HG02852 (cell line): ENCODE data around the gene RCBTB2.
A peak's percentile ranks its signal among the peaks of the same experiment; 100 is the strongest.

ENCODE experiments used
- ATAC-seq: cut with Tn5 transposase; IDR thresholded peaks from one replicate; pipeline ENCODE4 v1.9.1; 2021; ENCODE audit warnings: mild to moderate bottlenecking, moderate library complexity; ENCODE audit not compliant: unreplicated experiment

The RCBTB2 gene

GRCh38 chr13:48496271-48497161 is 36.4 kb downstream of the RCBTB2 start:
- no peak for ATAC-seq

GRCh38 chr13:48494874-48495273 is 38.0 kb downstream of the RCBTB2 start:
- no peak for ATAC-seq

GRCh38 chr13:48493851-48494250 is 39.0 kb downstream of the RCBTB2 start:
- no peak for ATAC-seq

- no peak for ATAC-seq
These were observed 39.7 kb downstream of the RCBTB2 start for GRCh38 chr13:48493066-48493765.

GRCh38 chr13:48492470-48493065 is 40.3 kb downstream of the RCBTB2 start:
- peak; percentile 81 for ATAC-seq

DNA sequence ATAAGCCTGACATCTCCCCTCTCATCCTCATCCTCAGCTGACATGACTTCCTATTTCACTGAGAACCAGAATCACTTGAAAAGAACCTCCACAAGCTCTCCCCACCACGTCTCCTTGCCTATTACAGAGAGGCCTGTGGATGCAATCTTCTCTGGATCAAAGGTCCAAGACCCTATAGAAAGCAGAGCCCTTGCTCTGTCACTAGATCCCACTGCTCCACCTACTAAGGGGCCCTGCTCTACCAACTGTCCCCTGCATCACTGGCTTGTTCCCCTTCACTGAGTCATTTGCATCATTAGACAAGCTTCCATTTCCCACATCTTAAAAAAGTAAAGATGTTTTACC is 40.8 kb downstream of the RCBTB2 start:
- peak; percentile 65 for ATAC-seq

GRCh38 chr13:48491423-48492095 is 41.3 kb downstream of the RCBTB2 start:
- peak; percentile 1 for ATAC-seq

GRCh38 chr13:48490241-48490640 is 42.6 kb downstream of the RCBTB2 start:
- no peak for ATAC-seq

GRCh38 chr13:48489666-48490065 is 43.2 kb downstream of the RCBTB2 start:
- no peak for ATAC-seq

GRCh38 chr13:48488995-48489394 is 43.9 kb downstream of the RCBTB2 start:
- ATAC-seq: no peak

DNA sequence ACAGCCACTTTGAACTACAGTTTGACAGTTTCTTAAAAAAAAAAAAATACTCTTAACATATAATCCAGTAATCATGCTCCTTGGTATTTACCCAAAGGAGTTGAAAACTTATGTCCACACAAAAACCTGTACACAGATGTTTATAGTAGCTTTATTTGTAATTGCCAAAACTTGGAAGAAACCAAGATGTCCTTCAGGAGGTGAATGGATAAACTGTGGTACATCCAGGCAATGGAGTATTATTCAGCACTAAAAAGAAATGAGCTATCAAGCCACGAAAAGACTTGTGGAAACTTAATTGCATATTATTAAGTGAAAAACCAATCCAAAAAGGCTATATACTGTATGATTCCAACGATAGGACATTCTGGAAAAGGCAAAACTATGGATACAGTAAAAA is 44.9 kb downstream of the RCBTB2 start:
- no peak for ATAC-seq

- ATAC-seq: no peak
These were observed 46.0 kb downstream of the RCBTB2 start for GRCh38 chr13:48486836-48487235.

- no peak for ATAC-seq
These were observed 46.5 kb downstream of the RCBTB2 start for GRCh38 chr13:48486362-48486761.

- no peak for ATAC-seq
These were observed 47.4 kb downstream of the RCBTB2 start for GRCh38 chr13:48485432-48485831.

DNA sequence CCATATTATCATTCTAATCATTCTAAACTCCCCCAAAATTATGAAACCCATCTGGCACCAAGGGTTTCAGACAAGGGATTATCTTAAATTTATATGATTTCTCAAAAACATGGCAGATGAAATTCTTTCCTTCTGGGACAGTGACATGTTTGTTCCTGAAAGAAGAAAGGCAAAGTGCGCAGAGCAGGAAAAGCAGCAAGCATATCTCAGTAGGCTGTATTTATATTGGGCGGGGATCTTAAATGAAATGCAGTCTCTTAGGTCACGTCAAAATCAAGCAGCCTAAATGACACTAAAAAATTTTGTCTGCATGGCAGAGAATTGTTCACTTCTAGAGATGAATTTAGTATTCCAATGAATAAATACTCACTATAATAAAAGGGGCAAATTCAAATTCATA is 49.3 kb downstream of the RCBTB2 start:
- no peak for ATAC-seq

- ATAC-seq: no peak
These were observed 54.5 kb downstream of the RCBTB2 start for GRCh38 chr13:48478391-48478790.

DNA sequence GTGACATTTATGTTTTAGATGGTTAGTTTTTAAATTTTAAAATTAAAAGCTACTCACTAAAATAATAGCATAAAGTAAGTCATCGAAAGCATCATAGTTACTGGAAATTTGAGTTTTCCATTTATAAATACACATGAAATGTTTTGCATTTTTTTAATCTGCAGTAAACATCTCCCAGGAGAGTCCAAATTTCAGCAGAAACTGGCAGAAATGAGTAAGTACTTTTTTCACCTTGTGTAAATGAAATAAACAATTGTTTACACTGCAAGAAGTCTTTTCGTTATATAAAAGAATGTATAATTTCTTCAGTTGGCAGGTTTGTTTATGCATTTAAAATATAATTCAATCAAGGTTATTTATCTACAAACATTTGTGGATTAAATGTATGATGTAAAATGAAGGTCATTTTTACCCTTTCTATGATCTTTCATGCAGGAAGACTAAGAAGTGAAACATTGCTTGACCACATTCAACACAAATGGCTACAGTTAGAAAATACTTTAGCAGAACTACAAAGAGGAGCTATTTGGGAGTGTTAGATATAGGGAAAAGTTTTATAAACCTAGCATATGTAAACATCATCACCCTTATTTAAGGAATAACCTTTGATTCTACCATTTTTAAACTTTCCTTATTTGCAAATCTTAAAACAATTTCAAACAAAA is 55.6 kb downstream of the RCBTB2 start:
- ATAC-seq: no peak

DNA sequence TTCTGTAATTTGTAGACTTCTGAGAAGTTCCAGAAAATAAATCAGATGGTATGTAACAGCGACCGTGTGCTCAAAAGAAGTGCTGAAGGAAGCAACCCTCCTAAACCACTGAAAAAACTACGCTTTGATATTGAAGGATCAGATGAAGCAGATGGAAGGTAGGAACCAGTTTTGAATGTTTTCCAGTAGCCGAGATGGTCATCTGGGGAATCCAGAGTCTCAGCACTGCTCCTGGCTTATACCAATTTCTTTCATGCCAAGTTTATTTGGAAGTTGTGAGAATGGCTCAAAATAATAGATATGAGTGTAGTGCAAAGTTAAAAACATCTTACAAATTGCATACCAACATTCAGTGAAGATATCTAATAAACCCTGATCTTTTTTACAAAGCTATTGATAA is 56.2 kb downstream of the RCBTB2 start:
- no peak for ATAC-seq

DNA sequence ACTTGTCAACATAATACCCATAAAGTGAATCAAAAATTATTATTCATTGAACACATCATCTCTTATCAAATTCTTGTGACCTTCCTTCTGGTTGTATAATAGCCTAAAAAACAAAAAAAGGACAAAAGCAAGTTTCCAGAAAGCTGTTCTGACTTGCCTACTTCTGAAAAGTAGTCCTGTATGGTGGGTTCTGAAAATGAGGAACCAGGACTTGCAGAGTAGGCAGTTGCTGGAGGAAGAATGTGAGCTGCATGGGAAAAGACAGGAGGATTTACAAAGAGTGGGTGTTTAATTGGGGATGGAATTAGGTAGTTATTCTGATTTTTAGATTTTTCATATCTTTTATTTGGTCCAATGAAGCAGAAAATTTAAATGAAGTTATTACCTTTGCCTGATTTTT is 56.7 kb downstream of the RCBTB2 start:
- no peak for ATAC-seq

- no peak for ATAC-seq
These were observed 57.6 kb downstream of the RCBTB2 start for GRCh38 chr13:48475230-48475629.
